Keratinocyte (primary cell): ENCODE results near the gene INAVA. TPM values are rescaled to one million over a fixed set of nuclear protein-coding genes. Genes with fewer than 3 reads are reported as not detected.

Experiments used
- DNase-seq: peaks from one replicate; pipeline ENCODE4 v3.0.0-alpha.2; 2011; ENCODE audit warnings: low read depth, missing footprints, low spot score
- FAIRE-seq: peaks from 2 replicates; lab custom pipeline; 2011; peaks lifted over from hg19 to GRCh38; lab: Jason Lieb, UNC
- H2AFZ ChIP-seq: 2 replicates; pipeline ENCODE4 v1.6.0; 2012; ENCODE audit warnings: low read length, control low read depth, inconsistent platforms; ENCODE audit not compliant: control insufficient read depth
- H3K27ac ChIP-seq: 2 replicates; pipeline ENCODE4 v1.5.1; 2011; ENCODE audit warnings: low read length; ENCODE audit not compliant: control insufficient read depth, insufficient read depth
- H3K27me3 ChIP-seq: 3 replicates; pipeline ENCODE4 v1.6.0; 2011; ENCODE audit warnings: low read length; ENCODE audit not compliant: control insufficient read depth, insufficient read depth; ENCODE audit errors: extremely low read depth
- H3K36me3 ChIP-seq, 2 experiments: 2 replicates in 1 of 2; 3 replicates in 1 of 2; pipeline ENCODE4 v1.5.1; 2011; ENCODE audit warnings: low read length in 2 of 2, mild to moderate bottlenecking in 1 of 2; ENCODE audit not compliant: control insufficient read depth in 2 of 2, insufficient read depth in 2 of 2; ENCODE audit errors: extremely low read depth in 1 of 2
- H3K4me1 ChIP-seq: 3 replicates; pipeline ENCODE4 v1.5.1; 2011; ENCODE audit warnings: low read length; ENCODE audit not compliant: control insufficient read depth, insufficient read depth; ENCODE audit errors: extremely low read depth
- H3K4me2 ChIP-seq: 3 replicates; pipeline ENCODE4 v1.6.0; 2011; ENCODE audit warnings: low read depth, low read length; ENCODE audit not compliant: control insufficient read depth, insufficient read depth; ENCODE audit errors: extremely low read depth
- H3K4me3 ChIP-seq, 3 experiments: fragments of 200-600 bp in 1 of 3; sonication (generic) in 1 of 3; 2 replicates in 2 of 3; 3 replicates in 1 of 3; pipeline ENCODE4 v1.5.1; 2011 to 2016; ENCODE audit warnings: low read length in 3 of 3, mild to moderate bottlenecking in 3 of 3, control low read depth in 2 of 3, inconsistent platforms in 1 of 3, low read depth in 1 of 3, mixed read lengths in 1 of 3, mixed run types in 1 of 3, moderate library complexity in 1 of 3; ENCODE audit not compliant: control insufficient read depth in 2 of 3, insufficient read depth in 2 of 3; ENCODE audit errors: extremely low read depth in 1 of 3
- H3K79me2 ChIP-seq: 2 replicates; pipeline ENCODE4 v1.6.0; 2012; ENCODE audit warnings: low read length; ENCODE audit not compliant: control insufficient read depth, insufficient read depth
- H3K9ac ChIP-seq: 3 replicates; pipeline ENCODE4 v1.6.0; 2011; ENCODE audit warnings: low read length; ENCODE audit not compliant: control insufficient read depth, insufficient read depth; ENCODE audit errors: extremely low read depth
- H3K9me1 ChIP-seq: 3 replicates; pipeline ENCODE4 v1.6.0; 2011; ENCODE audit warnings: low read length; ENCODE audit not compliant: control insufficient read depth, insufficient read depth; ENCODE audit errors: extremely low read depth
- H3K9me3 ChIP-seq: 2 replicates; pipeline ENCODE4 v1.5.1; 2012; ENCODE audit warnings: low read depth, low read length; ENCODE audit not compliant: control insufficient read depth
- H4K20me1 ChIP-seq: 3 replicates; pipeline ENCODE4 v1.6.0; 2011; ENCODE audit warnings: low read length; ENCODE audit not compliant: control insufficient read depth, insufficient read depth; ENCODE audit errors: extremely low read depth
- CTCF ChIP-seq, 3 experiments: IDR thresholded peaks in 1 of 3; conservative IDR thresholded peaks in 1 of 3; optimal IDR thresholded peaks in 1 of 3; 2 replicates in 2 of 3; 3 replicates in 1 of 3; pipeline versions ENCODE3 to v1.5.1; 2011; ENCODE audit warnings: low read length in 3 of 3, mild to moderate bottlenecking in 3 of 3, moderate library complexity in 2 of 3, control low read depth in 1 of 3, inconsistent platforms in 1 of 3; ENCODE audit not compliant: insufficient read depth in 2 of 3; ENCODE audit errors: extremely low read depth in 1 of 3
- EZH2 ChIP-seq: IDR thresholded peaks from one replicate; pipeline ENCODE4 v1.6.1; 2012; ENCODE audit warnings: inconsistent platforms, mild to moderate bottlenecking, low read length, moderate library complexity
- dilution Hi-C: fragments of 300-500 bp; cut with MboI; formaldehyde crosslinking; loops from one replicate; pipeline ENCODE4 v1.7.0; 2020; ENCODE audit warnings: low sequenced_read_pairs; ENCODE audit not compliant: extremely low pct_ligation_motif_present
- polyA plus RNA-seq, 5 experiments: library from polyadenylated mRNA; depleted of rRNA in 3 of 5; stranded (reverse) in 3 of 5; stranded (forward) in 1 of 5; unstranded in 1 of 5; fragments of >200 nt; gene quantifications; 1 replicate in 1 of 5; 2 replicates in 3 of 5; 3 replicates in 1 of 5; pipeline versions ENCODE4 v1.2.1 to v1.2.3, GENCODE V29; 2011 to 2012; ENCODE audit warnings: missing spikeins in 2 of 5, low read depth in 1 of 5, low replicate concordance in 1 of 5

The INAVA gene
- polyA plus RNA-seq, 1 donor (not counting 4 experiments of a cell fraction or from before 2014, with no cell fraction given) = 12.5 TPM

- Histone ChIP-seq H2AFZ (no peak overlapping the region), H3K4me3 (no peak overlapping the region), H4K20me1 (no peaks in the 10 kb centered on the region), H3K9ac (no peak overlapping the region), H3K4me2 (no peak overlapping the region), H3K9me1 (no peaks in the 10 kb centered on the region), H3K9me3 (no peaks in the 10 kb centered on the region), H3K27ac (no peak overlapping the region), H3K79me2 (no peaks in the 10 kb centered on the region), H3K27me3 (peaks cover 23% of the 10 kb centered on the region), H3K36me3 (no peaks in the 10 kb centered on the region), H3K4me1 (no peaks in the 10 kb centered on the region)
- dilution Hi-C loops = no loop called here
- TF ChIP-seq CTCF (optimal IDR thresholded peaks at IDR 0.05 in 1 of 3, IDR thresholded peaks at IDR 0.05 in 1 of 3, conservative IDR thresholded peaks at IDR 0.05 in 1 of 3; ENCODE audit: extremely low read depth in 1 of 3, insufficient read depth in 2 of 3, low read length in 3 of 3) (no peak), EZH2 (no peak)
- FAIRE-seq (no peak), DNase-seq (no peak)
Observed at GRCh38 chr1:200877839-200878551, 16.7 kb upstream of the INAVA start.

GRCh38 chr1:200880212-200880611, 14.5 kb upstream of the INAVA start:
- Histone ChIP-seq H3K9me3 (no peaks in the 10 kb centered on the region), H3K4me2 (no peak overlapping the region), H4K20me1 (no peaks in the 10 kb centered on the region), H3K27ac (no peak overlapping the region), H3K36me3 (no peaks in the 10 kb centered on the region), H3K4me1 (no peaks in the 10 kb centered on the region), H3K4me3 (no peak overlapping the region), H3K27me3 (peaks cover 4% of the 10 kb centered on the region), H3K9me1 (no peaks in the 10 kb centered on the region), H3K9ac (no peak overlapping the region), H3K79me2 (no peaks in the 10 kb centered on the region), H2AFZ (no peak overlapping the region)
- FAIRE-seq (no peak), DNase-seq (no peak)
- TF ChIP-seq EZH2 (no peak), CTCF (optimal IDR thresholded peaks at IDR 0.05 in 1 of 3, IDR thresholded peaks at IDR 0.05 in 1 of 3, conservative IDR thresholded peaks at IDR 0.05 in 1 of 3; ENCODE audit: extremely low read depth in 1 of 3, insufficient read depth in 2 of 3, low read length in 3 of 3) (no peak)
- dilution Hi-C loops = no loop called here
